Testis (tissue), 3 donors: ENCODE results near the gene ABHD6. TPM values are rescaled to one million over a fixed set of nuclear protein-coding genes. Genes with fewer than 3 reads are reported as not detected.

Experiments
- DNase-seq: peaks from one replicate; pipeline ENCODE4 v3.0.0-alpha.2; 2019
- H3K27ac ChIP-seq, 2 donors: fragments of 200-600 bp; sonication (generic); one replicate each; pipeline ENCODE4 v1.5.1; 2019
- H3K27me3 ChIP-seq: fragments of 200-600 bp; sonication (generic); one replicate; pipeline ENCODE4 v1.5.1; 2019
- H3K36me3 ChIP-seq: fragments of 200-600 bp; sonication (generic); one replicate; pipeline ENCODE4 v1.5.1; 2017; ENCODE audit warnings: low read depth; ENCODE audit errors: missing control alignments
- H3K4me1 ChIP-seq: fragments of 200-600 bp; sonication (generic); one replicate; pipeline ENCODE4 v1.5.1; 2019
- H3K4me3 ChIP-seq, 2 donors: fragments of 200-600 bp; sonication (generic); one replicate each; pipeline ENCODE4 v1.5.1; 2017 to 2019
- H3K9me3 ChIP-seq: fragments of 200-600 bp; sonication (generic); one replicate; pipeline ENCODE4 v1.5.1; 2017
- CTCF ChIP-seq, 3 experiments: fragments of 450-650 bp in 2 of 3; fragments of 200-600 bp in 1 of 3; sonication (generic) in 1 of 3; IDR thresholded peaks; one replicate each; pipeline ENCODE4 v1.5.1; 2016 to 2019; ENCODE audit warnings: antibody characterized with exemption in 3 of 3, mild to moderate bottlenecking in 2 of 3, moderate library complexity in 1 of 3
- POLR2A ChIP-seq: fragments of 450-650 bp; IDR thresholded peaks from one replicate; pipeline ENCODE4 v1.6.1; 2017; ENCODE audit warnings: antibody characterized with exemption, mild to moderate bottlenecking, moderate library complexity
- WGBS, 2 donors: methylation state at CpG; one replicate each; pipeline ENCODE4 v1.1.5; 2018; 5-methylcytosine and 5-hydroxymethylcytosine counted together
- intact Hi-C: fragments of 100-400 bp; cut with DNase I; formaldehyde crosslinking; loops from one replicate; pipeline ENCODE4 v1.15.1; 2023; ENCODE audit warnings: low total_unique reads
- polyA plus RNA-seq: library from polyadenylated mRNA; stranded (reverse); fragments of 350-450 nt; fragmentation: Illumina TruSeq; extraction: RNeasy Lipid Tissue Mini Kit (QIAGEN cat#74804); gene quantifications from one replicate; pipeline ENCODE4 v1.2.3, GENCODE V29; 2014; ENCODE audit warnings: low read depth, low replicate concordance; ENCODE audit not compliant: insufficient read depth
- total RNA-seq, 2 donors: library from RNA; depleted of rRNA; stranded (reverse); fragments of >200 nt; gene quantifications; one replicate each; pipeline ENCODE4 v1.2.3, GENCODE V29; 2016

ABHD6 gene
- total and polyA plus RNA-seq, 3 donors from 2014 or later: 11.7 to 17.8 (median 12.1) TPM

- TF ChIP-seq POLR2A (no peak), CTCF (IDR thresholded peaks at IDR 0.05) (no peak)
- no peaks in the 10 kb centered on the region for H3K9me3 ChIP-seq
- H3K36me3 ChIP-seq: no peaks in the 10 kb centered on the region
- WGBS, 2 donors: 38 to 66% methylated on average over 2 to 3 of the region's 3 CpGs
- no peak for DNase-seq
- H3K27me3 ChIP-seq: no peaks in the 10 kb centered on the region
- intact Hi-C loops: loop anchor here (10.0 kb wide), 1 partner anchor 63 kb away; the partner anchor contains the start of gene ABHD6
- H3K4me3 ChIP-seq: no peak overlapping the region
- H3K4me1 ChIP-seq: no peaks in the 10 kb centered on the region
- H3K27ac ChIP-seq: no peak overlapping the region
Observed at GRCh38 chr3:58298190-58298589, 60.6 kb downstream of the ABHD6 start.

DNA sequence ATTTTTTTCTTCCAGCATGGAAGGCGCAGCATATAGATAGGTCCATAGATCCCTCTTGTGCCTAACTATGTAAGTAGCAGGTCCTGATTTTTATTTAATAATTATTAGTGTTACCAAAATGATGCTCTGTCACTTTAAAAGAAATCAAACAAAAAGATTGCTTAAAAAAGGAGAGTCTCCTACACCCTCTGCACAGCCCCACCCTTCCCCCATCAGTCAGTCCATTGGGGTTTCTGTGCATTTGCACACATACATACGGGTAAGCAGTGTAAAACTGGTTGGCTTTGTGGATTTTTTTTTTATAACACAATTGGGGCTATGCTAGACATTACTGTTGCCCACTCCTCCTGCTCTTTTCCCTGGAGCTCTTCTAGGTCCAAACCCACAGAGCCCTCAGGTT lies 61.5 kb downstream of the ABHD6 start:
- H3K27ac ChIP-seq: no peak overlapping the region
- no peaks in the 10 kb centered on the region for H3K27me3 ChIP-seq
- H3K4me1 ChIP-seq: no peaks in the 10 kb centered on the region
- intact Hi-C loops: loop anchor here (10.0 kb wide), 1 partner anchor 64 kb away; the partner anchor contains the start of gene ABHD6
- H3K9me3 ChIP-seq: no peaks in the 10 kb centered on the region
- DNase-seq: no peak
- WGBS, 2 donors: 62 to 71% methylated on average over 2 of the region's 2 CpGs
- TF ChIP-seq CTCF (IDR thresholded peaks at IDR 0.05): no peak
- TF ChIP-seq POLR2A: no peak
- no peaks in the 10 kb centered on the region for H3K36me3 ChIP-seq
- H3K4me3 ChIP-seq: no peak overlapping the region

GRCh38 chr3:58299839-58300516 lies 62.4 kb downstream of the ABHD6 start:
- Histone ChIP-seq H3K36me3 (no peaks in the 10 kb centered on the region), H3K9me3 (no peaks in the 10 kb centered on the region), H3K27me3 (no peaks in the 10 kb centered on the region), H3K27ac (no peak overlapping the region), H3K4me3 (no peak overlapping the region), H3K4me1 (no peaks in the 10 kb centered on the region)
- TF ChIP-seq CTCF (IDR thresholded peaks at IDR 0.05) (peak; percentile 29 to 64 (median 55)), POLR2A (no peak)
- no peak for DNase-seq
- intact Hi-C loops: loop anchor here (5.0 to 10.0 kb wide), 2 partner anchors 65 to 118 kb away; partner anchors contain the start of gene ABHD6
- 29 to 31% methylated on average over 8 of the region's 8 CpGs for WGBS, 2 donors

- TF ChIP-seq CTCF (IDR thresholded peaks at IDR 0.05): peak; percentile 98 to 100 (median 98)
- no peak for TF ChIP-seq POLR2A
- intact Hi-C loops: no loop called here
- peak; percentile 97 for DNase-seq
- H3K9me3 ChIP-seq: no peaks in the 10 kb centered on the region
- peak within 1 kb of the TSS; percentile 68 to 80 for H3K4me3 ChIP-seq
- WGBS, 2 donors: 3 to 8% methylated on average over 31 to 71 of the region's 71 CpGs
- no peaks in the 10 kb centered on the region for H3K27me3 ChIP-seq
- H3K4me1 ChIP-seq: peaks cover 15% of the 10 kb centered on the region
- H3K36me3 ChIP-seq: no peaks in the 10 kb centered on the region
- peak within 1 kb of the TSS; percentile 97 to 98 for H3K27ac ChIP-seq
Observed at GRCh38 chr3:58305882-58306711, 68.5 kb downstream of the ABHD6 start, which contains the start of the genes HTD2 and RPP14. Gene HTD2 (plus strand): TSS chr3:58306520. CDS start chr3:58317614, 11,094 bp downstream. Gene RPP14 (plus strand): TSS chr3:58306245. CDS start chr3:58310330, 4,085 bp downstream.
